ENCODE data around the gene MCAT. TPM values are rescaled to one million over a fixed set of nuclear protein-coding genes. Genes with fewer than 3 reads are reported as not detected.

Gene MCAT
- total and polyA plus RNA-seq, 2 donors (not counting 3 experiments of a cell fraction or from before 2014, with no cell fraction given) = 16.9 to 23.2 TPM

GRCh38 chr22:43174941-43175531 lies 31.8 kb upstream of the MCAT start:
- no TSS peak for BruUV-seq (replicated peaks)
- Histone ChIP-seq H3K79me2 (ENCODE audit: control insufficient read depth, insufficient read depth, low read length) (no peaks in the 10 kb centered on the region), H2AFZ (ENCODE audit: low read depth, low read length) (no peak overlapping the region), H3K4me1 (ENCODE audit: control insufficient read depth, extremely low read depth, insufficient read depth, low read length) (peaks cover 2% of the 10 kb centered on the region), H3K9me1 (replicated peaks; ENCODE audit: control insufficient read depth, extremely low read depth, insufficient read depth, low read length) (no peaks in the 10 kb centered on the region), H3K9ac (replicated peaks; ENCODE audit: extremely low read depth, insufficient read depth, low read length) (no peak overlapping the region), H4K20me1 (replicated peaks; ENCODE audit: control insufficient read depth, extremely low read depth, insufficient read depth, low read length) (no peaks in the 10 kb centered on the region), H3K27me3 (ENCODE audit: control insufficient read depth in 2 of 2, insufficient read depth in 2 of 2, low read length in 2 of 2) (no peaks in the 10 kb centered on the region), H3K4me2 (ENCODE audit: insufficient read depth, low read length) (no peak overlapping the region), H3K4me3 (replicated peaks in 1 of 3; ENCODE audit: insufficient read depth in 1 of 3, low read depth in 1 of 3, low read length in 3 of 3) (no peak overlapping the region), H3K9me3 (replicated peaks; ENCODE audit: control insufficient read depth, insufficient read depth, low read length) (no peaks in the 10 kb centered on the region), H3K36me3 (ENCODE audit: control insufficient read depth in 2 of 2, extremely low read depth in 1 of 2, insufficient read depth in 2 of 2, low read length in 2 of 2) (peaks cover 15 to 24% of the 10 kb centered on the region in 2 experiments), H3K27ac (ENCODE audit: insufficient read depth, low read depth, low read length) (no peak overlapping the region)
- DNase-seq (ENCODE audit: low read depth, low spot score) (no peak), FAIRE-seq (no peak)
- intact Hi-C loops (cut with micrococcal nuclease) = no loop called here
- ChIA-PET CTCF (no interaction called here), POLR2A (no interaction called here)
- dilution Hi-C loops (cut with MboI; ENCODE audit: extremely low pct_ligation_motif_present, low sequenced_read_pairs) = no loop called here
- TF ChIP-seq FOS (IDR thresholded peaks at IDR 0.05; ENCODE audit: borderline replicate concordance, insufficient read depth, low read length) (no peak), MYC (IDR thresholded peaks at IDR 0.05; ENCODE audit: low read depth, low read length) (no peak), CTCF (IDR thresholded peaks at IDR 0.05; ENCODE audit: extremely low read depth in 1 of 2, insufficient read depth in 1 of 2, low read depth in 1 of 2, low read length in 2 of 2) (no peak), MAX (IDR thresholded peaks at IDR 0.05; ENCODE audit: insufficient read depth, insufficient read length) (no peak), JUN (IDR thresholded peaks at IDR 0.05; ENCODE audit: borderline replicate concordance, insufficient read depth, insufficient read length, low read depth) (no peak), GATA2 (IDR thresholded peaks at IDR 0.05; ENCODE audit: insufficient read depth, insufficient read length, low read depth, low read length) (no peak), POLR2AphosphoS5 (IDR thresholded peaks at IDR 0.05; ENCODE audit: insufficient read depth, low read depth, low read length) (no peak), EZH2 (IDR thresholded peaks at IDR 0.05; ENCODE audit: borderline replicate concordance, low read depth, low read length, severe bottlenecking) (no peak), POLR2A (IDR thresholded peaks at IDR 0.05; ENCODE audit: low read depth, low read length) (no peak)

Measured in endothelial cell of umbilical vein (primary cell).